CD14-positive monocyte (primary cell): ENCODE results near the gene ALDH18A1. TPM values are rescaled to one million over a fixed set of nuclear protein-coding genes. Genes with fewer than 3 reads are reported as not detected.
"Not testable (repeated sequence)": the region's sequence is repeated elsewhere in the genome, so short reads cannot be mapped to it uniquely, and the experiment has no call there.

ENCODE experiments used
- DNase-seq, 3 donors: peaks; one replicate each; pipeline ENCODE4 v3.0.0-alpha.2; 2011 to 2022
- H2AFZ ChIP-seq: 2 replicates; pipeline ENCODE4 v1.6.0; 2012; ENCODE audit warnings: mild to moderate bottlenecking, low read depth, low read length, inconsistent platforms; ENCODE audit not compliant: insufficient read depth, poor library complexity, severe bottlenecking
- H3K27ac ChIP-seq, 2 donors: 1 replicate in 1 of 2; 2 replicates in 1 of 2; pipeline ENCODE4 v1.5.1; 2012 to 2013; ENCODE audit warnings: low read length in 2 of 2, control low read depth in 1 of 2, inconsistent platforms in 1 of 2, low read depth in 1 of 2, mild to moderate bottlenecking in 1 of 2
- H3K27me3 ChIP-seq, 2 donors: one replicate each; pipeline versions ENCODE4 v1.6.0 to v1.6.1; 2011 to 2013; ENCODE audit warnings: low read length in 2 of 2; ENCODE audit not compliant: control insufficient read depth in 2 of 2, insufficient read depth in 2 of 2
- H3K36me3 ChIP-seq, 2 donors: replicated peaks in 1 of 2; 1 replicate in 1 of 2; 2 replicates in 1 of 2; pipeline versions ENCODE4 v1.5.1 to v1.6.1; 2012 to 2013; ENCODE audit warnings: low read length in 2 of 2, control low read depth in 1 of 2, inconsistent platforms in 1 of 2, mild to moderate bottlenecking in 1 of 2; ENCODE audit not compliant: insufficient read depth in 2 of 2, control insufficient read depth in 1 of 2
- H3K4me1 ChIP-seq, 2 donors: 1 replicate in 1 of 2; 2 replicates in 1 of 2; pipeline versions ENCODE4 v1.5.1 to v1.6.1; 2012 to 2013; ENCODE audit warnings: low read length in 2 of 2, control low read depth in 1 of 2, inconsistent platforms in 1 of 2, mild to moderate bottlenecking in 1 of 2, moderate library complexity in 1 of 2; ENCODE audit not compliant: insufficient read depth in 2 of 2, control insufficient read depth in 1 of 2
- H3K4me2 ChIP-seq: replicated peaks from 2 replicates; pipeline ENCODE3; 2012; ENCODE audit warnings: low read length, moderate library complexity, mild to moderate bottlenecking; ENCODE audit not compliant: poor library complexity, severe bottlenecking; ENCODE audit errors: extremely low read depth
- H3K4me3 ChIP-seq, 3 experiments: fragments of 200-600 bp in 1 of 3; sonication (generic) in 1 of 3; replicated peaks in 1 of 3; 1 replicate in 2 of 3; 2 replicates in 1 of 3; pipeline ENCODE4 v1.5.1; 2011 to 2013; ENCODE audit warnings: low read length in 3 of 3, mild to moderate bottlenecking in 3 of 3, control low read depth in 2 of 3, low read depth in 2 of 3, inconsistent platforms in 1 of 3, moderate library complexity in 1 of 3
- H3K79me2 ChIP-seq: 2 replicates; pipeline ENCODE4 v1.6.0; 2012; ENCODE audit warnings: mild to moderate bottlenecking, control low read depth, inconsistent platforms, low read length, moderate library complexity; ENCODE audit not compliant: insufficient read depth
- H3K9ac ChIP-seq: 2 replicates; pipeline ENCODE4 v1.6.0; 2017; ENCODE audit warnings: low read length, mild to moderate bottlenecking; ENCODE audit not compliant: insufficient read depth, poor library complexity, severe bottlenecking
- H3K9me3 ChIP-seq, 2 donors: replicated peaks in 1 of 2; 1 replicate in 1 of 2; 2 replicates in 1 of 2; pipeline versions ENCODE4 v1.5.1 to v1.6.1; 2012 to 2013; ENCODE audit warnings: low read length in 2 of 2, control low read depth in 1 of 2; ENCODE audit not compliant: control insufficient read depth in 1 of 2, insufficient read depth in 1 of 2
- H4K20me1 ChIP-seq: 2 replicates; pipeline ENCODE4 v1.6.0; 2012; ENCODE audit warnings: mild to moderate bottlenecking, low read length, control low read depth, moderate library complexity; ENCODE audit not compliant: insufficient read depth
- H3K27ac Mint-ChIP-seq, 7 donors: one replicate each; pipeline ENCODE4 v1.8.0; 2020; ENCODE audit warnings: mild to moderate bottlenecking in 7 of 7, mixed read lengths in 7 of 7, moderate library complexity in 6 of 7, inconsistent platforms in 2 of 7
- H3K27me3 Mint-ChIP-seq, 3 donors: one replicate each; pipeline ENCODE4 v1.8.0; 2021 to 2022; ENCODE audit warnings: low read depth in 3 of 3, mild to moderate bottlenecking in 3 of 3, mixed read lengths in 3 of 3, moderate library complexity in 3 of 3, inconsistent platforms in 1 of 3
- H3K36me3 Mint-ChIP-seq, 2 donors: one replicate each; pipeline ENCODE4 v1.8.0; 2020; ENCODE audit warnings: mixed read lengths in 2 of 2, inconsistent platforms in 1 of 2, mild to moderate bottlenecking in 1 of 2
- H3K4me1 Mint-ChIP-seq: one replicate; pipeline ENCODE4 v1.8.0; 2020; ENCODE audit warnings: mild to moderate bottlenecking, mixed read lengths
- H3K4me3 Mint-ChIP-seq, 2 donors: one replicate each; pipeline ENCODE4 v1.8.0; 2020; ENCODE audit warnings: mild to moderate bottlenecking in 2 of 2, mixed read lengths in 2 of 2, moderate library complexity in 1 of 2
- H3K9me3 Mint-ChIP-seq, 7 donors: one replicate each; pipeline ENCODE4 v1.8.0; 2020 to 2022; ENCODE audit warnings: mixed read lengths in 7 of 7, mild to moderate bottlenecking in 6 of 7, moderate library complexity in 6 of 7, inconsistent platforms in 2 of 7
- CTCF ChIP-seq: fragments of 200-600 bp; IDR thresholded peaks from one replicate; pipeline ENCODE4 v1.8.0; 2022; ENCODE audit warnings: antibody characterized with exemption, mild to moderate bottlenecking
- WGBS: methylation state at CpG from one replicate; pipeline ENCODE4 v1.1.5; 2013; ENCODE audit warnings: missing lambda C conversion rate; ENCODE audit not compliant: insufficient coverage; 5-methylcytosine and 5-hydroxymethylcytosine counted together
- intact Hi-C, 2 donors: fragments of 100-400 bp; cut with micrococcal nuclease; formaldehyde crosslinking; loops; one replicate each; pipeline versions ENCODE4 v1.15.0 to v1.15.1; 2023
- polyA plus RNA-seq, 3 donors: library from polyadenylated mRNA; depleted of rRNA in 1 of 3; unstranded in 2 of 3; stranded (reverse) in 1 of 3; fragments of 300-500 nt in 2 of 3; fragments of >200 nt in 1 of 3; fragmentation: Illumina TruSeq in 2 of 3; gene quantifications; 1 replicate in 2 of 3; 2 replicates in 1 of 3; pipeline ENCODE4 v1.2.3, GENCODE V29; 2012 to 2021

The ALDH18A1 gene
- polyA plus RNA-seq, 3 donors, result 1.7 to 2.6 (median 2.6) TPM

GRCh38 chr10:95674643-95675042, 18.1 kb upstream of the ALDH18A1 start:
- H3K27ac Mint-ChIP-seq, result no peak overlapping the region
- peaks cover 0 to 5% (median 0%) of the 10 kb centered on the region in 7 donors for H3K9me3 Mint-ChIP-seq
- intact Hi-C loops, result no loop called here
- no peak for TF ChIP-seq CTCF
- H3K27me3 Mint-ChIP-seq, result peaks cover 0 to 3% (median 0%) of the 10 kb centered on the region in 3 donors
- Histone ChIP-seq H3K4me1 (no peaks in the 10 kb centered on the region), H4K20me1 (no peaks in the 10 kb centered on the region), H3K27ac (no peak overlapping the region), H3K27me3 (no peaks in the 10 kb centered on the region), H3K36me3 (peaks cover 23 to 41% of the 10 kb centered on the region in 2 donors), H3K9me3 (no peaks in the 10 kb centered on the region), H2AFZ (no peak overlapping the region), H3K4me2 (no peak overlapping the region), H3K9ac (no peak overlapping the region), H3K79me2 (no peaks in the 10 kb centered on the region), H3K4me3 (no peak overlapping the region)
- WGBS, result no CpG with 5 or more reads among the region's 1 CpG
- DNase-seq, result no peak
- no peak overlapping the region for H3K4me3 Mint-ChIP-seq
- no peaks in the 10 kb centered on the region for H3K4me1 Mint-ChIP-seq
- peaks cover 23 to 32% of the 10 kb centered on the region in 2 donors for H3K36me3 Mint-ChIP-seq

GRCh38 chr10:95672641-95673040, 16.1 kb upstream of the ALDH18A1 start:
- H3K27me3 Mint-ChIP-seq, H3K9me3 ChIP-seq, H3K27me3 ChIP-seq, H3K27ac ChIP-seq, DNase-seq, H3K4me1 ChIP-seq, intact Hi-C loops, H2AFZ ChIP-seq, H3K4me3 Mint-ChIP-seq, H3K79me2 ChIP-seq, H3K9me3 Mint-ChIP-seq, H3K4me1 Mint-ChIP-seq, H3K4me3 ChIP-seq, H3K27ac Mint-ChIP-seq, H3K4me2 ChIP-seq, H3K9ac ChIP-seq, H4K20me1 ChIP-seq: not testable (repeated sequence)
- peaks cover 12 to 36% of the 10 kb centered on the region in 2 donors for H3K36me3 ChIP-seq
- peaks cover 32 to 43% of the 10 kb centered on the region in 2 donors for H3K36me3 Mint-ChIP-seq
- 100% methylated on average over 3 of the region's 7 CpGs for WGBS
